Heart left ventricle (tissue), 13 donors: ENCODE results near the gene ARID5B.

Experiments
- CTCF ChIP-seq, 12 donors: fragments of 200-600 bp; sonication (generic) in 4 of 12; IDR thresholded peaks; one replicate each; pipeline versions ENCODE4 v1.5.0 to v1.8.0; 2018 to 2022; ENCODE audit warnings: antibody characterized with exemption in 12 of 12, mild to moderate bottlenecking in 5 of 12
- POLR2A ChIP-seq, 2 donors: fragments of 450-650 bp; IDR thresholded peaks; one replicate each; pipeline ENCODE4 v1.6.1; 2017; ENCODE audit warnings: antibody characterized with exemption in 2 of 2, mild to moderate bottlenecking in 2 of 2, moderate library complexity in 2 of 2
- donor health status: ischemic (EF 13 %, LVEDD 7.1; RV severe dilation, severe dysfunction).
- donor health status: DM: no; HTN: yes; CAD: no.
- donor health status: DM: no; HTN: no; CAD: no.
- donor health status: ischemic (EF 25% LVEDD 6.9; RV normal size, moderate dysfunction).
- donor health status: ischemic (EF 25% LVEDD 5.7; RV mildly dilated, moderate dysfunction).
- donor health status: ischemic (EF 35%, LVEDD 5.7; RV mildly dilated, moderate dysfunction).
- donor health status: nonischemic (EF 11% LVEDD 7.7; RV severe dilation, severe dysfunction).
- donor health status: DM: yes; HTN: yes; CAD: no.
- donor health status: PGD.
- donor health status: ischemic (EF 29% LVEDD 5.4; RV normal size, mild dysfunction).
- donor health status: nonischemic (EF 23%, LVEDD 6.1; RV moderate dilation, normal function).

DNA sequence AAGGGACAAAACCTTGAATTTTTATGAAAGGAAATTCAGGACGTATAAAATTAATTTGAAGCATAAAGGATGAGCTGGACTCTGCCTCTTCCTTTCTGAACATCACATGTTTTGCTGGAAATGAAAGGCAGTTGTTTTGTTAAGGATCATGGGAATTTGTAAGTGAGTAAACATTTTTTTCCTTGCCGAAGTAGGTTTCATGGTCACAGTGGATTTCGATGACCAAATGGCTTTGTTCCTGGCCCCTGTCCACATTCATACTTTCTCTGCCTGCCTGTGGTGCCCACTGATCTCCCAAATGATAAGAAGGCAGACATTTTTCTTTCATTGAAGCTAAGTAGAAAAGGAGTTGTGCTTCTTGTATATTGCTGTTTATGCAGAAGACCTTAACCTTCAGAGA is 104.2 kb downstream of the ARID5B start:
- TF ChIP-seq CTCF (IDR thresholded peaks at IDR 0.05) (no peak), POLR2A (IDR thresholded peaks at IDR 0.05) (no peak)
